Neuron (in vitro differentiated cells): ENCODE results near the gene SDR42E1.
"Not testable (repeated sequence)": the region's sequence is repeated elsewhere in the genome, so short reads cannot be mapped to it uniquely, and the experiment has no call there.

Source experiments
- H2AFZ ChIP-seq: one replicate; pipeline ENCODE4 v1.6.1; 2013; ENCODE audit warnings: low read depth, mild to moderate bottlenecking, inconsistent platforms, low read length, moderate library complexity
- H3K27me3 ChIP-seq: one replicate; pipeline ENCODE4 v1.6.1; 2013; ENCODE audit warnings: low read length; ENCODE audit not compliant: insufficient read depth
- H3K36me3 ChIP-seq: one replicate; pipeline ENCODE4 v1.6.1; 2013; ENCODE audit warnings: low read length; ENCODE audit not compliant: insufficient read depth
- H3K4me1 ChIP-seq: one replicate; pipeline ENCODE4 v1.6.1; 2013; ENCODE audit warnings: low read length; ENCODE audit not compliant: insufficient read depth
- H3K4me3 ChIP-seq: 2 replicates; pipeline ENCODE4 v1.5.1; 2013; ENCODE audit warnings: mild to moderate bottlenecking, low read length, moderate library complexity
- H3K9me3 ChIP-seq: one replicate; pipeline ENCODE4 v1.6.1; 2013; ENCODE audit warnings: low read length

The SDR42E1 gene

GRCh38 chr16:81977335-81977942 is 33.8 kb downstream of the SDR42E1 start:
- H3K36me3 ChIP-seq, H3K4me1 ChIP-seq, H3K9me3 ChIP-seq, H3K27me3 ChIP-seq, H2AFZ ChIP-seq, H3K4me3 ChIP-seq: not testable (repeated sequence)

GRCh38 chr16:81975637-81976036 is 35.6 kb downstream of the SDR42E1 start:
- Histone ChIP-seq H3K4me1 (no peaks in the 10 kb centered on the region), H3K36me3 (no peaks in the 10 kb centered on the region), H2AFZ (no peak overlapping the region), H3K9me3 (no peaks in the 10 kb centered on the region), H3K4me3 (no peak overlapping the region), H3K27me3 (no peaks in the 10 kb centered on the region)

- no peak overlapping the region for H2AFZ ChIP-seq
- H3K36me3 ChIP-seq = no peaks in the 10 kb centered on the region
These were observed 37.5 kb downstream of the SDR42E1 start for GRCh38 chr16:81973737-81974136.

GRCh38 chr16:81971853-81972252 is 39.4 kb downstream of the SDR42E1 start:
- Histone ChIP-seq H3K27me3 (no peaks in the 10 kb centered on the region), H2AFZ (no peak overlapping the region), H3K9me3 (no peaks in the 10 kb centered on the region), H3K4me3 (no peak overlapping the region), H3K36me3 (no peaks in the 10 kb centered on the region), H3K4me1 (no peaks in the 10 kb centered on the region)

More at GRCh38 chr16:81973737-81974136, 37.5 kb downstream of the SDR42E1 start:
- Histone ChIP-seq H3K4me1 (no peaks in the 10 kb centered on the region), H3K4me3 (no peak overlapping the region), H3K9me3 (no peaks in the 10 kb centered on the region), H3K27me3 (no peaks in the 10 kb centered on the region)

GRCh38 chr16:81967358-81967757 is 43.9 kb downstream of the SDR42E1 start:
- Histone ChIP-seq H3K4me3 (no peak overlapping the region), H2AFZ (no peak overlapping the region), H3K4me1 (no peaks in the 10 kb centered on the region), H3K36me3 (no peaks in the 10 kb centered on the region), H3K9me3 (no peaks in the 10 kb centered on the region), H3K27me3 (no peaks in the 10 kb centered on the region)

GRCh38 chr16:81964808-81965207 is 46.5 kb downstream of the SDR42E1 start:
- H3K36me3 ChIP-seq = no peaks in the 10 kb centered on the region
- no peaks in the 10 kb centered on the region for H3K9me3 ChIP-seq
- H3K27me3 ChIP-seq = no peaks in the 10 kb centered on the region
- no peaks in the 10 kb centered on the region for H3K4me1 ChIP-seq
- H3K4me3 ChIP-seq = no peak overlapping the region
- no peak overlapping the region for H2AFZ ChIP-seq

- Histone ChIP-seq H3K9me3 (no peaks in the 10 kb centered on the region), H2AFZ (no peak overlapping the region), H3K36me3 (no peaks in the 10 kb centered on the region), H3K4me1 (no peaks in the 10 kb centered on the region), H3K4me3 (no peak overlapping the region), H3K27me3 (no peaks in the 10 kb centered on the region)
These were observed 54.9 kb downstream of the SDR42E1 start for GRCh38 chr16:81956213-81956948.

- H3K36me3 ChIP-seq = no peaks in the 10 kb centered on the region
- no peak overlapping the region for H2AFZ ChIP-seq
- H3K9me3 ChIP-seq = no peaks in the 10 kb centered on the region
- no peaks in the 10 kb centered on the region for H3K4me1 ChIP-seq
- no peak overlapping the region for H3K4me3 ChIP-seq
- H3K27me3 ChIP-seq = no peaks in the 10 kb centered on the region
These were observed 59.7 kb downstream of the SDR42E1 start for GRCh38 chr16:81951564-81951963.

- H3K36me3 ChIP-seq = no peaks in the 10 kb centered on the region
- no peak overlapping the region for H3K4me3 ChIP-seq
- no peaks in the 10 kb centered on the region for H3K27me3 ChIP-seq
- peaks cover 13% of the 10 kb centered on the region for H3K4me1 ChIP-seq
- H3K9me3 ChIP-seq = no peaks in the 10 kb centered on the region
- H2AFZ ChIP-seq = no peak overlapping the region
These were observed 65.1 kb downstream of the SDR42E1 start for GRCh38 chr16:81946206-81946605.

GRCh38 chr16:81945665-81946064 is 65.6 kb downstream of the SDR42E1 start:
- Histone ChIP-seq H3K4me3 (no peak overlapping the region), H2AFZ (no peak overlapping the region), H3K9me3 (no peaks in the 10 kb centered on the region), H3K27me3 (no peaks in the 10 kb centered on the region), H3K36me3 (no peaks in the 10 kb centered on the region), H3K4me1 (peaks cover 13% of the 10 kb centered on the region)

GRCh38 chr16:81942007-81942601 is 69.2 kb downstream of the SDR42E1 start:
- no peaks in the 10 kb centered on the region for H3K36me3 ChIP-seq
- H3K9me3 ChIP-seq = no peaks in the 10 kb centered on the region
- peaks cover 13% of the 10 kb centered on the region for H3K4me1 ChIP-seq
- H3K4me3 ChIP-seq = no peak overlapping the region
- H3K27me3 ChIP-seq = no peaks in the 10 kb centered on the region
- H2AFZ ChIP-seq = no peak overlapping the region

GRCh38 chr16:81940781-81941560 is 70.3 kb downstream of the SDR42E1 start:
- H3K4me1 ChIP-seq = peaks cover 17% of the 10 kb centered on the region
- no peak overlapping the region for H3K4me3 ChIP-seq
- H3K27me3 ChIP-seq = no peaks in the 10 kb centered on the region
- H2AFZ ChIP-seq = no peak overlapping the region
- no peaks in the 10 kb centered on the region for H3K36me3 ChIP-seq
- no peaks in the 10 kb centered on the region for H3K9me3 ChIP-seq
